Superior temporal gyrus (tissue), 1 donor: ENCODE data around the gene NDUFAB1.
"Not testable (repeated sequence)": the region's sequence is repeated elsewhere in the genome, so short reads cannot be mapped to it uniquely, and the experiment has no call there.

Experiments used
- DNase-seq: peaks from one replicate; pipeline ENCODE4 v3.0.0-alpha.2; 2016; ENCODE audit errors: extremely low spot score

Gene NDUFAB1

GRCh38 chr16:23584186-23585076 is 11.7 kb downstream of the NDUFAB1 start:
- no peak for DNase-seq

- DNase-seq: not testable (repeated sequence)
Measured at GRCh38 chr16:23583271-23583670, 12.8 kb downstream of the NDUFAB1 start.

GRCh38 chr16:23581764-23582163 is 14.4 kb downstream of the NDUFAB1 start:
- no peak for DNase-seq

GRCh38 chr16:23580391-23580790 is 15.7 kb downstream of the NDUFAB1 start:
- DNase-seq: no peak

- no peak for DNase-seq
Measured at GRCh38 chr16:23579371-23579770, 16.7 kb downstream of the NDUFAB1 start.

- DNase-seq: no peak
Measured at GRCh38 chr16:23578101-23578830, 17.9 kb downstream of the NDUFAB1 start.

- DNase-seq: no peak
Measured at GRCh38 chr16:23577493-23577892, 18.6 kb downstream of the NDUFAB1 start.

- DNase-seq: no peak
Measured at GRCh38 chr16:23575834-23576233, 20.3 kb downstream of the NDUFAB1 start.

GRCh38 chr16:23573817-23574216 is 22.3 kb downstream of the NDUFAB1 start:
- DNase-seq: no peak

- DNase-seq: no peak
Measured at GRCh38 chr16:23572394-23572793, 23.7 kb downstream of the NDUFAB1 start.

GRCh38 chr16:23571895-23572294 is 24.2 kb downstream of the NDUFAB1 start:
- no peak for DNase-seq

- no peak for DNase-seq
Measured at GRCh38 chr16:23570992-23571632, 25.0 kb downstream of the NDUFAB1 start.

GRCh38 chr16:23567602-23568001 is 28.5 kb downstream of the NDUFAB1 start:
- DNase-seq: no peak

- no peak for DNase-seq
Measured at GRCh38 chr16:23566724-23567123, 29.4 kb downstream of the NDUFAB1 start.

GRCh38 chr16:23564575-23565363 is 31.3 kb downstream of the NDUFAB1 start:
- no peak for DNase-seq

- no peak for DNase-seq
Measured at GRCh38 chr16:23563186-23563585, 32.9 kb downstream of the NDUFAB1 start.

- DNase-seq: no peak
Measured at GRCh38 chr16:23562505-23562904, 33.6 kb downstream of the NDUFAB1 start.

- DNase-seq: no peak
Measured at GRCh38 chr16:23561586-23561985, 34.5 kb downstream of the NDUFAB1 start.

- DNase-seq: no peak
Measured at GRCh38 chr16:23557779-23558702, 38.1 kb downstream of the NDUFAB1 start.
